ACC112 (cell line): Measurements from ENCODE around the gene NUCB2.
"Not testable (repeated sequence)": the region's sequence is repeated elsewhere in the genome, so short reads cannot be mapped to it uniquely, and the experiment has no call there.

ENCODE experiments used
- H2AFZ ChIP-seq: fragments of 200-600 bp; sonication (generic); one replicate; pipeline ENCODE4 v1.6.0; 2017; ENCODE audit warnings: antibody characterized with exemption, low read length; ENCODE audit not compliant: unreplicated experiment
- H3K27ac ChIP-seq: fragments of 200-600 bp; sonication (generic); 2 replicates; pipeline ENCODE4 v1.5.1; 2014; ENCODE audit warnings: low read depth, mild to moderate bottlenecking, antibody characterized with exemption, low read length, moderate library complexity
- H3K27me3 ChIP-seq: fragments of 200-600 bp; sonication (generic); 2 replicates; pipeline ENCODE4 v1.6.1; 2014; ENCODE audit warnings: mild to moderate bottlenecking, antibody characterized with exemption, low read length, moderate library complexity, mixed read lengths; ENCODE audit not compliant: insufficient read depth
- H3K36me3 ChIP-seq: fragments of 200-600 bp; sonication (generic); 2 replicates; pipeline ENCODE4 v1.6.1; 2016; ENCODE audit warnings: mild to moderate bottlenecking, antibody characterized with exemption, low read length, moderate library complexity, mixed read lengths; ENCODE audit not compliant: insufficient read depth
- H3K4me1 ChIP-seq: fragments of 200-600 bp; sonication (generic); one replicate; pipeline ENCODE4 v1.6.1; 2016; ENCODE audit warnings: low read length, mixed read lengths; ENCODE audit not compliant: insufficient read depth, unreplicated experiment, control insufficient read depth
- H3K4me3 ChIP-seq: fragments of 200-600 bp; sonication (generic); 2 replicates; pipeline ENCODE4 v1.5.1; 2014; ENCODE audit warnings: mild to moderate bottlenecking, low read depth, low read length
- H3K79me2 ChIP-seq: fragments of 200-600 bp; sonication (generic); one replicate; pipeline ENCODE4 v1.6.0; 2016; ENCODE audit warnings: low read length; ENCODE audit not compliant: control insufficient read depth, unreplicated experiment, insufficient read depth

The NUCB2 gene

DNA sequence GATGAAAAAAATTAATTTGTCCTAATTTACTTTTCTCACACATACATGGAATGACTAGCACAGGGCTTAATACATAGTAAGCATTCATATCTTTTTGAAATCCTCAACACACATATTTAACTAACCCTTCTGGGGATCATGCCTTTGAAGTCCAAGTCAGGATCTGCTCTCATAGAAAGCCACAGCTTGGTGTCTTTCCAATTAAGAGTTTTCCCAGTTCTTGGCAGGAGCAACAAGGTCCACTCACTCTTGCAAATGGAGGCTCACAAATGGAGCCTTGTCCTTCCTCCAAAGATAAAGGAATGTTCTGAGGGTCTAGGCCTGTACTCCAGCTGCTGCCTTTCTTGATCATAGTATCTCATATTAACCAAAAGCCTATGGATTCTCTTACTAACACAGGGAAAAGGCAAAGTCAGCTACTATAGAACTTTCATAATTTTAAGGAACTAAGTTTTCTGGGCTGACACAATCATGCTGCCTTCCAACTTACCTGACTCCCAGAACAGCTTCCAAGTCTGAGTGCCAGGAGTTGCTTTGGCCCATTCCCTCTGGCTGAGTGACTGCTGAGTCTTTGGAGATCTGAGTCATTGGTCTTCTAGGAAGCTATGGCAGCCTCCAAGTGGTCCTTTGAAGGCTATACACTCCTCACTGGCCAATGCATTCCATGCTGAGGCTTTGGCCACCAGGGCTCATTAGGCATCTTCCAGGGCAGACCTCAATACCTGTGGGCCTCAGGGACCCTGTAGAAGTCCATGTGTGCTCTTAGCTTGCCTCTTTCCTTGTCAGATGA lies 25.8 kb upstream of the NUCB2 start:
- no peaks in the 10 kb centered on the region for H3K79me2 ChIP-seq
- H3K27ac ChIP-seq: no peak overlapping the region
- H3K4me3 ChIP-seq: no peak overlapping the region
- no peak overlapping the region for H2AFZ ChIP-seq
- H3K36me3 ChIP-seq: no peaks in the 10 kb centered on the region
- no peaks in the 10 kb centered on the region for H3K4me1 ChIP-seq
- H3K27me3 ChIP-seq: no peaks in the 10 kb centered on the region

DNA sequence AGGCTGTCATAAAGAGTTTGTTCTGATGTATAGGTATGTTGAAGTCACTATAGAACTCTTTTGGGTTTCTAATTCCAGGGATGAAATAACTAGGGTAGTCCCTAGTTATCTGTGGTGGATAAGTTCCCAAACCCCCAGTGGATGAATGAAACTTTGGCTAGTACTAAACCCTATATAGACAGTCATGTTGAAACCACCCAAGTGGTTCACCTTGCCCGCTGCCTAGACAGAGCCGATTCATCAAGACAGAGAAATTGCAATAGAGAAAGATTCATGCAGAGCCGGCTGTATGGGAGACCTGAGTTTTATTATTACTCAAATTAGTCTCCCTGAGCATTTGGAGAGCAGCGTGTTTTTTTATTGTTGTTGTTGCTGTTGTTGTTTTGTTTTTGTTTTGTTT lies 23.8 kb upstream of the NUCB2 start:
- no peaks in the 10 kb centered on the region for H3K36me3 ChIP-seq
- H3K27ac ChIP-seq: no peak overlapping the region
- H3K27me3 ChIP-seq: no peaks in the 10 kb centered on the region
- H3K4me3 ChIP-seq: no peak overlapping the region
- H3K4me1 ChIP-seq: peaks cover 15% of the 10 kb centered on the region
- H3K79me2 ChIP-seq: no peaks in the 10 kb centered on the region
- no peak overlapping the region for H2AFZ ChIP-seq

- Histone ChIP-seq H2AFZ (peak overlapping the region; percentile 26), H3K27ac (peak overlapping the region; percentile 97), H3K4me1 (peaks cover 18% of the 10 kb centered on the region), H3K79me2 (no peaks in the 10 kb centered on the region), H3K4me3 (peak overlapping the region; percentile 49), H3K27me3 (no peaks in the 10 kb centered on the region), H3K36me3 (no peaks in the 10 kb centered on the region)
These were observed 20.0 kb upstream of the NUCB2 start for GRCh38 chr11:17256512-17256911.

DNA sequence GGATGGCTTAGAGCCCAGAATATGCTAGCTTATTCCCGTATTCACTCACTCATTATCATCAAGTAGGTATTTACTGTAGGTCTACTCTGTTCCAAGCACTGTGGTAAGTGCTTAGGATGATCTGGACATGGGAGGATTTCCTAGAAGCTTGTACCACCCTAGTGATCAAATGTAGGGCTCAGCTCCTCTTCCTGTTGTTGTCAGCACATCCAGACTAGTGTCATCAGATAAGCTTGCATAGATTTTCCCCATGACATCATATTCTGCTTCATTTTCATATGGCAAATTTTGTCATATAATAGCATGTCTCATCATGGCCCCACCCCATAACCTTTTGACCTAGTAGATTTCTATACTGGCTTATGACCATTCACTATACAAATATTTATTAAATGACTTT lies 19.3 kb upstream of the NUCB2 start:
- Histone ChIP-seq H3K27me3 (no peaks in the 10 kb centered on the region), H3K79me2 (no peaks in the 10 kb centered on the region), H3K4me1 (peaks cover 18% of the 10 kb centered on the region), H3K36me3 (no peaks in the 10 kb centered on the region), H3K4me3 (peak overlapping the region; percentile 49), H2AFZ (peak overlapping the region; percentile 26), H3K27ac (peak overlapping the region; percentile 97)

GRCh38 chr11:17258670-17259069 lies 17.9 kb upstream of the NUCB2 start:
- Histone ChIP-seq H3K27ac (no peak overlapping the region), H3K4me1 (peaks cover 24% of the 10 kb centered on the region), H3K36me3 (no peaks in the 10 kb centered on the region), H2AFZ (no peak overlapping the region), H3K4me3 (no peak overlapping the region), H3K79me2 (no peaks in the 10 kb centered on the region), H3K27me3 (no peaks in the 10 kb centered on the region)

GRCh38 chr11:17259519-17259918 lies 17.0 kb upstream of the NUCB2 start:
- H3K4me1 ChIP-seq: peaks cover 30% of the 10 kb centered on the region
- no peak overlapping the region for H2AFZ ChIP-seq
- no peaks in the 10 kb centered on the region for H3K27me3 ChIP-seq

DNA sequence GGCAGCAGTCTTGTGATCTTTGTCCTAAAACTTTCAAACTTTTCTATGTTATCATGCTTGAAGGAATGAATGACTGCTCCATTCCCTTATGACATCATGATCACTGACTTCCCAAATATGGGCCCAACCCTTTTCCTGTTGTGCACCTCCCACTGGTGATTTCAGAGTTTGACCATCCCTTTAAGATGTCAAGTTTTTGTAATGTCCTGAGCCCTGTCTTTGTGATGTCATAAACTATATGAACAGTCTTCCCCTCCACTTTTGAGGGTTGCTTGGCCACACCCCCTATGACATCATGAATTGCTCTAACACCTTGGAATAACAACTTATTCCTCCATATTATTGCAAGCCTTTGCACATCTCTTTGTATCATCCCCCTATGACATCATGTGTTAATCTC lies 16.5 kb upstream of the NUCB2 start:
- Histone ChIP-seq H3K36me3 (no peaks in the 10 kb centered on the region), H2AFZ (no peak overlapping the region), H3K27me3 (no peaks in the 10 kb centered on the region), H3K27ac (no peak overlapping the region), H3K4me3 (no peak overlapping the region), H3K79me2 (no peaks in the 10 kb centered on the region), H3K4me1 (peaks cover 30% of the 10 kb centered on the region)

More at GRCh38 chr11:17259519-17259918, 17.0 kb upstream of the NUCB2 start:
- Histone ChIP-seq H3K27ac (no peak overlapping the region), H3K79me2 (no peaks in the 10 kb centered on the region), H3K36me3 (no peaks in the 10 kb centered on the region), H3K4me3 (no peak overlapping the region)

- Histone ChIP-seq H3K4me3 (no peak overlapping the region), H3K27ac (no peak overlapping the region), H2AFZ (no peak overlapping the region), H3K27me3 (no peaks in the 10 kb centered on the region), H3K4me1 (peaks cover 12% of the 10 kb centered on the region), H3K36me3 (no peaks in the 10 kb centered on the region), H3K79me2 (no peaks in the 10 kb centered on the region)
These were observed 12.8 kb upstream of the NUCB2 start for GRCh38 chr11:17263769-17264168.

GRCh38 chr11:17266781-17267180 lies 9.8 kb upstream of the NUCB2 start:
- H3K27me3 ChIP-seq: no peaks in the 10 kb centered on the region
- no peaks in the 10 kb centered on the region for H3K36me3 ChIP-seq
- H3K4me3 ChIP-seq: no peak overlapping the region
- H3K4me1 ChIP-seq: peaks cover 12% of the 10 kb centered on the region
- H2AFZ ChIP-seq: no peak overlapping the region
- no peak overlapping the region for H3K27ac ChIP-seq
- no peaks in the 10 kb centered on the region for H3K79me2 ChIP-seq

DNA sequence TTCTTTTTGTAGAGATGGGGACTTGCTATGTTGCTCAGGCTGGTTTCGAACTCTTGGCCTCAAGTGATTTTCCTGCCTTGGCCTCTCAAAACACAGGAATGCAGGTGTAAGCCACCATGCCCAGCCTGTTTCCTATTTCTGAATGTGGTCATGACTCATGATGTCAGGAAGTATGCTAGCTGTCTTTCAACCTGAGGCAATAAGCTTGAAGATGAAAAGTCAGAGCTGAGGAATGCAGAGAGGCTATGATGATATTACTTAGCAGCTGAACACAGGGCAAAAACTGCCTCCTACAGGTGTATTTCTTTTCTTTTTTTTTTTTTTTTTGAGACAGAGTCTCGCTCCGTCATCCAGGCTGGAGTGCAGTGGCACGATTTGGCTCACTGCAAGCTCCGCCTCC lies 9.0 kb upstream of the NUCB2 start:
- Histone ChIP-seq H3K36me3 (no peaks in the 10 kb centered on the region), H3K4me3 (no peak overlapping the region), H3K27me3 (no peaks in the 10 kb centered on the region), H3K4me1 (peaks cover 12% of the 10 kb centered on the region), H2AFZ (no peak overlapping the region), H3K79me2 (no peaks in the 10 kb centered on the region), H3K27ac (no peak overlapping the region)

- not testable (repeated sequence) for H3K27ac ChIP-seq, H2AFZ ChIP-seq, H3K79me2 ChIP-seq, H3K4me3 ChIP-seq, H3K36me3 ChIP-seq, H3K4me1 ChIP-seq, H3K27me3 ChIP-seq
These were observed 8.0 kb upstream of the NUCB2 start for GRCh38 chr11:17268500-17268899.
